Activated T-cell treated with anti-CD3 and anti-CD28 coated beads, Interleukin-2, amount 50 U/mL, for 1 hour (primary cell): ENCODE measurements around the gene PRDM4.
A peak's percentile ranks its signal among the peaks of the same experiment; 100 is the strongest.
"Not testable (repeated sequence)": the region's sequence is repeated elsewhere in the genome, so short reads cannot be mapped to it uniquely, and the experiment has no call there.

Experiments
- DNase-seq: peaks from one replicate; pipeline ENCODE4 v3.0.0-alpha.2; 2020

PRDM4 gene

GRCh38 chr12:107765316-107765715 is 4.4 kb upstream of the PRDM4 start:
- no peak for DNase-seq

GRCh38 chr12:107764626-107765025 is 3.7 kb upstream of the PRDM4 start:
- no peak for DNase-seq

- no peak for DNase-seq
Observed at GRCh38 chr12:107762874-107763273, 1.9 kb upstream of the PRDM4 start.

DNA sequence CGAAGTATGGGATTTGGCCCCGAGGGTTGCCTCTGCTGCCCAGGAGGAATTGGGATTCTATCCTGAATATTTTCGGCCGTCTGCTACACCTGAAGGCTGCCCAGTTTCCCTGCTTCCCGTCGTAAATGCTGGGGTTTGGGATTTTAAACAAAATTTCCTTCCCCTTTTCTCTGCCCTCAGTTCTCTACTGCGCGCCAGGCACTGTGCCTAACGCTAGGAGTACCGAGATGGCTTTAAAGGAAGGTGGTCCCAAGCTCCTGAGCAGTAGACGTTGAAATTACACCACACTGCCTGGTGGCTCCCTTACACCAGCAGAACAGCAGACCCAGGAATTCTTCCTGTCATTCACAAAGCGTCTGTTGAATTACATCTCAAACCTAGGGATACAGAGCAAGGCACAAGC is 566 bp upstream of the PRDM4 start:
- no peak for DNase-seq

DNA sequence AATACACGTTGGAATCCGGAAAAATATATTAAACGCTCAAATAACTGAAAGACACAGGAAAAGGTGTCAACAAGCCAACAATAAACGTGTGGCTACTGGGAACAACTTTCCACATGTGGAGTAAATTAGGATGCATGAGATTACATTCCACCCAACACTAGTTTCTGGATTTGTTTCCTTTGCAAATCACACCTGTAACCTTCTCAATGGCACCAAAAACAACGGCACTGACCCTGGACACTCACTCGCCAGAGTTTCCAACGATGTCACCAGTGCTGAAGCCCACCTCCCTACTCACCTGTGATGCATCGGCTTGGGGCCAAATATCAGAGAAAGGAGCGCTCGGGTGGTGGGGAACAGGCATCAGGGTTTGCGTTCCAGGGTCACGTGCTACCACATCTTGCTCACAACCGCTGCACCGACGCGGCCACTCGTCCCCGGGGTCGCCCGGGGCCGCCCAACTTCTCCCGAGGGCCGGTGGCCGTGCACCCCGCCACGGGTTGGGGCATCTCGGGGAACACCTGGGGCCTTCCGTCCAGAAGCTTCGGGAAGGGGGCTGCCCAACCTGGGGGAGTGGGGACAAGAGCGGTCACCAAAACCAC is 629 bp downstream of the PRDM4 start:
- peak; percentile 51 for DNase-seq

DNA sequence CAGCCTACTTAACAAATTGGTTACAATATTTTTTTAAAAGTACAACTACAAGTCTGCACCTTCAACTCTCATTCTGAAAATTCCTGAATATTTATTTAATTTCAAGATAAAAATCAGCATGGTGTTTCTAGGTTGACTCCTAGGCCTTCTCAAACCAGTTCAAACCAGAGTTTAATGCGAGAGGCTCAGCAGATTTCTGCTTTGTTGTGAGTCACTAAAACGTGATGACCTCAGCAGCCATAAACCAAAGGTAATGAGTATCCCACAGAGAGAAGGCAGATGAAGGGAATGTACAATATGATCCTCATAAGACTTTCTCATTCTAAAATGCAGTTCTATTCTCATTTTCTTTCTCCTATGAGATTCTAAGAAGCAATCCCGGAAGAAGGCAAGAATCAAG is 1.5 kb downstream of the PRDM4 start:
- DNase-seq, result no peak

- no peak for DNase-seq
Observed at GRCh38 chr12:107749083-107749482, 11.9 kb downstream of the PRDM4 start.

DNA sequence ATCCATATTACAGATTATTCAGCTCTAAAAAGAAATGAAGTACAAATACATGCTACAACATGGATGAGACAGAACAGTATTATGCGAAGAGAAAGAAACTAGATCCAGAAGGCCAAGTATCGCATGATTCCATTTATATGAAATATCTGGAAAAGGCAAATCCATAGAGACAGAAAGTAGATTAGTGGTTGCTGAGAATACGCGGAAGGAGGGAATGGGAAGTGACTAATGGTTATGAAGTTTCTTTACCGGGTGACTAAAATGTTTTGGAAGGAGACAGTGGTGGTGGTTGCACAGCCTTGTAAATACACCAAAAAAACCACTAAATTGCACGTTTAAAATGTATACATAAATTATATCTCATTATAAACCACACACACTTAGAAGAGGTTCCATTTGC is 12.5 kb downstream of the PRDM4 start:
- no peak for DNase-seq

- DNase-seq, result no peak
Observed at GRCh38 chr12:107736914-107737313, 24.0 kb downstream of the PRDM4 start.

DNA sequence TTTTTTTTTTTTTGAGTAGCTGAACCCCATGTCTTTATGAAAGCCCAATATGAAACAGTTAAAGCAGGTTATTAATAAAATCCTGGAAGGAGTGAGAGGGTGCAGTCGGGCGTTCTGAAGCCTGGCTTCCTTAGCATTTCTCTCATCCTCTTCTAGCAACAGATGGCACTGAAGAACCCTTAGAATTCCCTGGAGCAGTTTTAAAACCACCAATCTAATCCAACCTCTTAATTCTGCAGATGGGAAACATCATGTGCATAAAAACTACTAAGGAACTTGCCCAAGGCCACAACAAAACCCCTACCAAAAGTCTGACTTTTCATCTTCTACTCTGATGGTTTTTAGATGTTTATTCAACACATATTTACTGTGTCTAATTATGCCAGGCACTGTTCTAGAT is 25.2 kb downstream of the PRDM4 start:
- DNase-seq, result no peak

GRCh38 chr12:107734139-107734538 is 26.8 kb downstream of the PRDM4 start:
- no peak for DNase-seq

- no peak for DNase-seq
Observed at GRCh38 chr12:107732365-107732764, 28.6 kb downstream of the PRDM4 start.

- DNase-seq, result no peak
Observed at GRCh38 chr12:107731366-107731765, 29.6 kb downstream of the PRDM4 start.

DNA sequence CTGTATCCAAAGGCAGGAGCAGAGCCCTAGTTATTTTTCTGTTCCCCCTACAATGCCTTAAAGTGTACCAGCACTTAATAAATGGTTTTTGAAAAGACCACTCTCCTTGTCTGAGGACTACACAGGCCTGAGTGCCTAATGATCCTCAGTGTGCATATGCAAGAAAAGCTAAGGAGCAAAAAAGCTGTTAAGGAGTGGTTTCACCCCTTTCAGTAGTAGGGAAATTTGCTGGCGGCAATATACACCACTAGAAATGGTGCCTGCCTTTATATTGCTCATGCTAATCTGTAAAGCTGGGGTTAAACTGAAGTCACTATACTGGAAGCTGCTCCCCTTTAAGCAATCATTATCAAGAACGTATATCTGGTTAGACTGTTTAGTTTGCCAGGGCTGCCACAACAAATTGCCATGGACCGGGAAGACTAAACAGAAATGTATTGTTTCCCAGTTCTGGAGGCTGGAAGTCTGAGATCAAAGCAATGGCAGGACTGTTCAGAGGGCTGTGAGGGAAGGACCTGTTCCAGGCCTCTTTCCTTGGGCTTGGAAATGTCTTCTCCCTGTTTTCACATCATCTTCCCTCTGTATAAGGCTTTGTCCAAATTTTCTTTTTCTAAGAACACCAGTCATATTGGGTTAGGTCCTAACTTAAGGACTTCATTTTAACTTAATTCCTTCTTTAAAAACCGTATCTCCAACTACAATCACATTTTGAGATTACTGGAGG is 30.2 kb downstream of the PRDM4 start:
- DNase-seq, result no peak

DNA sequence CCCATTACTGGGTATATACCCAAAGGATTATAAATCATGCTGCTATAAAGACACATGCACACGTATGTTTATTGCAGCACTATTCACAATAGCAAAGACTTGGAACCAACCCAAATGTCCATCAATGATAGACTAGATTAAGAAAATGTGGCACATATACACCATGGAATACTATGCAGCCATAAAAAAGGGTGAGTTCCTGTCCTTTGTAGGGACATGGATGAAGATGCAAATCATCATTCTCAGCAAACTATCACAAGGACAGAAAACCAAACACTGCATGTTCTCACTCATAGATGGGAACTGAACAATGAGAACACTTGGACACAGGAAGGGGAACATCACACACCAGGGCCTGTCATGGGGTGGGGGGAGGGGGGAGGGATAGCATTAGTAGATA is 33.2 kb downstream of the PRDM4 start:
- not testable (repeated sequence) for DNase-seq

- DNase-seq, result not testable (repeated sequence)
Observed at GRCh38 chr12:107727327-107727726, 33.6 kb downstream of the PRDM4 start.

GRCh38 chr12:107718606-107719005 is 42.3 kb downstream of the PRDM4 start:
- no peak for DNase-seq

DNA sequence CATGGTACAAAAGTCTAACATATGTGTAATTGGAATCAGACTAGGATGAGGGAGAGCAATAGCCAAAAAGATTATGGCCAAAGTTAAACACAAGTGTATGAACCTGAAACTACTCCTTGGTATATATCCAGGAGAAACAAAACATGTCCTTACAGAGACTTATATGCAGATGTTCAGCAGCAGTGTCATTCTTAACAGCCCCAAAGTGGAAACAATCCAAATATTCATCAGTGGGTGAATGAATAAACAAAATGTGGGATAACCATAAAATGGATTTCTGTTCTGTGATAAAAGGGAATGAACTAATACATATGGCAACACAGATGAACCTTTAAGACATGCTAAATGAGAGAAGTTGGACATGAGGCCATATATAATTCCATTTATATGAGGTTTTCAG is 45.2 kb downstream of the PRDM4 start:
- no peak for DNase-seq

- DNase-seq, result not testable (repeated sequence)
Observed at GRCh38 chr12:107705522-107705921, 55.4 kb downstream of the PRDM4 start.

DNA sequence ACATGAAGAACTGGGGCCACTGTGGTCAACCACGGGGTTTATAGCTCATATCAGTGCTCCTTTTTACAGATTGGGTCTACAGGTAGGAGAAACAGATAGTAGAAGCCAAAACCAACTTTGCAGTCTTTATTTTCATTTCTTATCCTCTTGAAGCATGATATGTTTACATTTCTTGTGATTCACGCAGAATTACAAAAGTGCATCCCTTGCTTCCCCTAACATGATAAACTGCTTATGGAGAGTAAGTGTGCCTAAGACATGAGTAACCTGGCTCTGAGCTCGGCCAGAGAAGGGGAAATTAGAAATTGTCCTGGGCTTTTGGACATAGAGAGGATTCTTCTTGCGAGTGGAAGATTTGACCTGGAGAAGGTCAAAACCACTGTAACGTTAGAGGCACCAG is 56.9 kb downstream of the PRDM4 start:
- DNase-seq, result no peak

DNA sequence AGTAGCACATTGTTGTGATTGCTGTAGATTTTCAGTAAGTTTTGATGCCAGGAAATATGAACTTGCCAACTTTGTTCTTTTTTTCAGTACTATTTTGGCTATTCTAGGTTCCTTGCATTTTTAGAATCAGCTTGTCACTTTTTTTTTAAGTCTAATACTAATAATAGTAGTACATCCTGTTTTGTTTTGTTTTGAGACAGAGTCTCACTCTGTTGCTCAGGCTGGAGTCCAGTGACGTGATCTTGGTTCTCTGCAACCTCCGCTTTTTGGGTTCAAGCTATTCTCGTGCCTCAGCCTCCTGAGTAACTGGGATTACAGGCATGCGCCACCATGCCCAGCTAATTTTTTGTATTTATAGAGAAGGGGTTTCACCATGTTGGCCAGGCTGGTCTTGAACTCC is 58.8 kb downstream of the PRDM4 start:
- no peak for DNase-seq

GRCh38 chr12:107695772-107696171 is 65.2 kb downstream of the PRDM4 start:
- DNase-seq, result not testable (repeated sequence)

GRCh38 chr12:107685360-107686248 is 75.3 kb downstream of the PRDM4 start, which contains the start of gene PWP1:
PWP1 (plus strand) TSS chr12:107685799; CDS start chr12:107685900, 101 bp downstream.
- DNase-seq, result peak; percentile 95

GRCh38 chr12:107684990-107685359 is 76.0 kb downstream of the PRDM4 start:
- peak; percentile 32 for DNase-seq
